ENCODE results near the gene PLN. TPM values are rescaled to one million over a fixed set of nuclear protein-coding genes. Genes with fewer than 3 reads are reported as not detected.
A peak's percentile ranks its signal among the peaks of the same experiment; 100 is the strongest.

The PLN gene
- total RNA-seq, 1 experiment from 2014 or later = not detected

DNA sequence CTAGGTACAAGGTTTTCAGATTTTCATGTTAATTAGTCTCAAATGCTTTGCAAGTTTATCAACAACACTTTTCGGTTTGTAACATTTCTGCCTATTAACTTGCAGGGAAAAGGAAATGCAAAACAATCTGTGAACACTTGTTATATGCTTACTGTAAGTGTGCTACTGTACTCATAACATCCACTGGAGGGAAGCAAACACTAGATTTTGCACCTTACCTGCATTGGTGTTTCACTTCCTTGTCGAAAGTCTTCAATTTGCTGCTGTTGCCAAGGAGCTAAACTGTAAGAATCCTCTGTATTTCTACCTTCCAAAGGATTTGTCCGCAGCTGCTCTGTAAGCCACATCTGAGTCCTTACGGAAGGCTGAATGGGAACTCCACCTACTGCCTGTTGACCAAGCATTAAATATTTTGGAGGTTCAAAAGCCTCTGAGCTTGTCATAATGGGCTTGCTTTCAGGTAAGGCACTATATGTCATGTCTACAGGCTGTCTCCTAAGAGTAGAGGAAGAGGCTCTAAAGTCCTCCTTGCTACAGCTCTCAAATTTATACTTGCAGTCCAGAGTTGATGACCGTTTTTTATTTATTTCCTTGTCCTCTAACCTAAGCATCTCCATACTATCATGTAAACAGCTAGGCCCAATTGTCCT is 17.3 kb downstream of the PLN start:
- in situ Hi-C loops (cut with HindIII; ENCODE audit: low pct_unique_long_range_greater_than_20kb, low sequenced_read_pairs) = no loop called here
- peak; percentile 50 for DNase-seq (ENCODE audit: low read depth, low spot score)

DNA sequence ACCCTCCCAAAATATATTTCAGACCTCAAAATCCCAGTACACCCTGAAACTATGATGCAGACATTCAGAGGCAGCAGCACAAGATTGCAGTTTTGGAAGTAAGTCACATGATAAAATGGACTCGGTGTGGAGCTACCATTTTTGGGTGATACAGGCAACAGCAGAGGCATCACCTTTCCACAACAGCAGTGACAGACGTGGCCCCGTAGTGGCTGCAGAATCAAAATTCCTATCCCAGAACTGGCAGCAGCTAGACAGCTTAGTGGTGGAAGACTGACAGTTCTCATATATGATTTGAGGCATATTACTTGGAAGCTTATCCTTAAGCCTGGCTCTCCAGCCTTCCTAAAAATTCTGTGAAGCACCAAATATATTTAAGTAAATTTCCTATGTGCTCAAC is 19.9 kb downstream of the PLN start:
- no peak for DNase-seq (ENCODE audit: low read depth, low spot score)
- in situ Hi-C loops (cut with HindIII; ENCODE audit: low pct_unique_long_range_greater_than_20kb, low sequenced_read_pairs) = no loop called here

DNA sequence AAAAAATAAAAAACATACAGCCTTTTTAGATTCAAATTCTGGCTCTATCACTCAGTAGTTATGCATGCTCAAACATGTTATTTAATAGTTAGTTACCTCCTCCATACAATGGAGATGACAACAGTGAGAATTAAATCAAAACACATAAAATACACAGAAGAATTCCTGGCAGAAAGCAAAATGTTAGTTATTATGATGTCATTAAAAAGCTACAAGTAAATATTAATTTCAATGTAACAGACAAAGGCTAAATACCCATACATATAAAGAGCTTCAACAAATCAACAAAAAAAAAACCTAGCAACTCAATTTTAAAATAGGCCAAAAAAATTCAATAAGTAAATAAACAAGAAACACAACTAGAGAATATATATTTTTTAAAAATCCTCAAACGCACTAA is 21.4 kb downstream of the PLN start:
- in situ Hi-C loops (cut with HindIII; ENCODE audit: low pct_unique_long_range_greater_than_20kb, low sequenced_read_pairs) = no loop called here
- no peak for DNase-seq (ENCODE audit: low read depth, low spot score)

DNA sequence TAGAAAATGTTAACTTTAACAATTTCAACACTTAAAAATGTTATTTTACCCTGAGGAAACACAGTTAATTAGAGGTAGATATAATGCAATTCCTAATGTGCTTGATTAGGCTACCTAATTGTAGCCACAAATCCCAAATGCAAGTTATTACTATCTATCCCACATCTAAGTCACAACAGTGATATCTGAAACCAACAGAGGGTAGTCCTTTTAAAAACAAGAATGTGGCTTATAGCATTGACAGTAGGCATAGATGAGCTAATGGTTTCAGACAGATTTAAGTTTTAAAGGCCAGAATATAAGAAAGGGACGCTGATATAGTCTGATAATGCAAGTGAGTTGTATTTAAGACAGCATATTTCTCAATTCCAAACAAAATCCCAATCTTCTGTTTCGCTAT is 23.0 kb downstream of the PLN start:
- no peak for DNase-seq (ENCODE audit: low read depth, low spot score)
- in situ Hi-C loops (cut with HindIII; ENCODE audit: low pct_unique_long_range_greater_than_20kb, low sequenced_read_pairs) = no loop called here

DNA sequence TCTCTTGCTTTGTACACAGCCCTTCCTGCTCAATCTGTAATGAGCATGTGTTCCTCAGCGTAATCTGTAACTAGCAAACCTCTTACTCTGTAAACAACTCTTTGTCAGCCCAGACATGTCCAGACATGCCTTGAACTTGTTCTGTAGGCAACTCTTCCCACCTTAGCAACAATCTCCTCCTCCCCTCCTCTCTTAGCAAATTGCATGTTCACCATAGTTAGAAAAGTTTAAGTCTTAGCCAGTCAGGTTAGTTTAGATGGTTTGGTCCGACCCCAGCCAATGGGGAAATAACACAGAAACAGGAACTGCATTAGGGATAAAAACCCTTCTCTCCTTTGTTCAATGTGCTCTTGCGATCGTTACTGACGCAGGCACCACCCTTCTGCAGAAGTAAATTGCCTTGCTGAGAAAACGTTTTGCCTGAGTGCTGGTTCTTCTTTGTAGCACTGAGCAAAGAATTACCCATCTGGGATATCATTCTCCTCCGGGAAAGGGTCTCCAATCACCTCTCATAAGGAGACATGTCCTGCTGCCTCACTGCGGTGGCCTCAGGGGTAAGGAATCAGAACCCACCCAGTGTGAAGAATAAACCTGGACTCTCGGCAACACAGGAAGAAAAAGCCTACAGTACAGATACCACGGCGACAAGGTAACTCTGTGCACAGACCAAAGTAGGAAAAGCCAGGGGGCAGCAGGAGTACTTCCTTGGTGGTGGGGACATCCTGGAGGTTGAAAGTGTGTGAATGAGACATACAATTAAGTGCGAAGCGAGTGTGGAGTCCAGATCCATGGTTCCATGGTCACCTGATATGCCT is 26.2 kb downstream of the PLN start:
- DNase-seq (ENCODE audit: low read depth, low spot score) = peak; percentile 4
- in situ Hi-C loops (cut with HindIII; ENCODE audit: low pct_unique_long_range_greater_than_20kb, low sequenced_read_pairs) = no loop called here

DNA sequence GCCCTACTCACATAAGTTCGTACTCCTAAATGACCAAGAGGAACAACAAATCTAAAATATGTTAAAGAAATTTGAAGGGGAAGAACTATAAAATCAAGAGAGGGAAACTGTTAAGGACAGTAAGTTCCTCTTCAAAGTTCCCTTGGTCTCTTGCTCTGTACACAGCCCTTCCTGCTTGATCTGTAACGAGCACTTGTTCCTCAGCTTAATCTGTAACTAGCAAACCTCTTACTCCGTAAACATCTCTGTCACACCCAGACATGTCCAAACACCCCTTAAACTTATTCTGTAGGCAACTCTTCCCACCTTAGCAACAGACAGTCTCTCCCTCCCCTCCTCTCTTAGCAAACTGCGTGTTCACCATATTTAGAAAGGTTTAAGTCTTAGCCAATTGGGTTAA is 29.9 kb downstream of the PLN start:
- in situ Hi-C loops (cut with HindIII; ENCODE audit: low pct_unique_long_range_greater_than_20kb, low sequenced_read_pairs) = no loop called here

DNA sequence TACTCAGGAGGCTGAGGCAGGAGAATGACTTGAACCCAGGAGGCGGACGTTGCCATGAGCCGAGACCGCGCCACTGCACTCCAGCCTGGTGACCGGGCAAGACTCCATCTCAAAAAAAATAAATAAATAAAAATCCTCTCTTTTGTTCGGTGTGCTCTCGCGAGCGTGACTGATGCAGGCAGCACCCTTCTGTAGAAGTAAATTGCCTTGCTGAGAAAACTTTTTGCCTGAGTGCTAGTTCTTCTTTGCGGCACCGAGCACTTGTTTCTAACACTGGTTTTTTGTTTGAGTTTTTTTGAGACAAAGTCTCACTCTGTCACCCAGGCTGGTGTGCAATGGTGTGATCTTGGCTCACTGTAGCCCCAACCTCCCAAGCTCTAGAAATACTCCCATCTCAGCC is 30.5 kb downstream of the PLN start:
- DNase-seq (ENCODE audit: low read depth, low spot score) = no peak
- in situ Hi-C loops (cut with HindIII; ENCODE audit: low pct_unique_long_range_greater_than_20kb, low sequenced_read_pairs) = no loop called here

More for the DNA sequence above, 29.9 kb downstream of the PLN start:
- DNase-seq (ENCODE audit: low read depth, low spot score) = no peak

DNA sequence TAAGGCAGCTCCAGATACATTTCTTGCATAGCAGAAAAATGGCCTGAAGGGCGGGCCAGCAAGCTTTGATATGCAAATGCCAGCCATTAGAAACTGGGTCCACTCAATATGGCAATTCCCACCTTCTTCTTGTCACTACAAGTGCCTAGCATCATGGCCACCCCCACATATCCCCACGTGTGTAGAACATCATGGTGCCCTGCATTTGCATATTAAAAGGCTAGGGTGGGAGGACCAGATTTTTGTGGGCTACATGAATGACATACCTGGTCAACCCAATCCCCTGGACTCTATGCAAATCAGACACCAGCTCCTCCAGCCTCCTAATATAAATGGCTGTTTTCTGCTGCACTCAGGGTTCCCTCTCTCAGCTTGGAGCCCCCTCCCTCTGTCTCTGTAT is 31.7 kb downstream of the PLN start:
- in situ Hi-C loops (cut with HindIII; ENCODE audit: low pct_unique_long_range_greater_than_20kb, low sequenced_read_pairs) = no loop called here

DNA sequence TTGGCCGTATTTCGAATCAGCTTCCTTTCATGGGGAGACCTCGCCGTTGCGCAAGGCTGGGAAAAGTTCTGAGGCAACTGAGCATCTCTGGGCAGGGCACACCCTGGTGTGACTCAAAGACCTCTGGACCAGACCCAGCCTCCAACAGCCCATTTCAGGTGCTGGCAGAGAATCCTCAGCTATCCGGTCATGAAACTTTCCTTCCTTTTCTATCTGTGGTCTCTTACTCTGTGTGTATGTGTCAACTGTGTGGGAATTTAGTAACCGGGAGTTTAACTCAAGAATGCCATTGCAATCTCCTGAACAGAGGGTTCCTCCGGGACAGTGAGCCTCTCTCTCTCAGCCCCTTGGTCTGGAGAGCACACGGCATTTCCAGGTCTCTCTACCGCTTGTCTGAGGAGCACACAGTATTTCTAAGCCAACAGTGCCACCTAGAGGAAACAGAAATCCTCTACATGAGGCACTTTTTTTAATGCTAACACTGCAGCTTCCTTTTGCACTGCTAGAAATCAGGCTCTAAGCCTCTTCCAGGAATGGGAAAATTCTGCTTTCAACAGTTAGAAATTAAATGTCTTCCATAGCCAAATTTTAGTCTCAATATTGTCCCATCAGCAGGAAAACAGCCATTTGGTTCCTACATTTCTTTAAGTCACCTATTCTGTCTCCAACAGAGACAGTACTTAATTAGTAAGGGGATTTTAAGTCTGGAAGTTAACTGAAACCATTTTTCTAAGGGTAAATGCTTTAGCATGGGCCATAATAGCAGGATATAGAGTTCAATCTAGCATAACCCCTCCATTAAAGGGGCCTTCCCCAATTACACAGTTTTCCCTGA is 32.7 kb downstream of the PLN start:
- peak; percentile 77 for DNase-seq (ENCODE audit: low read depth, low spot score)
- in situ Hi-C loops (cut with HindIII; ENCODE audit: low pct_unique_long_range_greater_than_20kb, low sequenced_read_pairs) = no loop called here

More for the DNA sequence above, 31.7 kb downstream of the PLN start:
- DNase-seq (ENCODE audit: low read depth, low spot score) = no peak

DNA sequence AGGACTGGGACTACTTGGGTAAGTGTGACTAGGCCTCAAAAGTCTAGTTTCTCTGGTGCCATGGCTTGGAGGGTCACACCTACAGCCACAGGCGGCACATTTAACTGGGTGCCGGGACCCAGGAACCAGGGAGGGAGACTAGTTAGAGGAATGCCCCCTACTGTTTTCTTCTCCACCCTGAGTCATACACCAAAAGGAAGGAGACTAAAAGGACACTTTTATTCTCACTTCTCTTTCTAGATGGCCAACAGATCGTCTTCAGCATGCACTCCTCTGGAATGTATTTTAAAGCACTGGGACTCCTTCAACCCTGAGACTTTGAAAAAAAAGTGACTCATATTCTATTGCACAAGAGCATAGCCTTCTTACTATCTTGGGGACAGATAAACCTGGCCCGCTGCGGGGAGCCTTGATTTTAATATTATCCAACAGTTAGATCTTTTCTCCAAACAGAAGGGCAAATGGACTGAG is 33.4 kb downstream of the PLN start:
- peak; percentile 4 for DNase-seq (ENCODE audit: low read depth, low spot score)
- in situ Hi-C loops (cut with HindIII; ENCODE audit: low pct_unique_long_range_greater_than_20kb, low sequenced_read_pairs) = no loop called here

DNA sequence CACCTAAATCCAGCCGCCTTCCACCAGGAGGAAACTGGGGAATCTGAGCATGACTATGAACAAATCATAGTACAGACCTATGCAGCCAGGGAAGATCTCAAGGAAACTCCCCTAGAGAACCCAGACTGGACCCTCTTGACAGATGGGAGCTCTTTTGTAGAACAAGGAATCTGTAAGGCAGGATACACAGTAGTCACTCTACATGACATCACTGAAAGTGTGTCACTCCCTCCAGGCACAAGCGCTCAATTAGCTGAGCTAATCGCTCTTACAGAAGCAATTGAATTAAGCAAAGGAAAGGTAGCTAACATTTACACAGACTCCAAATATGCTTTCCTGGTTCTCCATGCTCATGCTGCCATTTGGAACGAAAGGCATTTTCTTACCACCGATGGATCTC is 36.8 kb downstream of the PLN start:
- in situ Hi-C loops (cut with HindIII; ENCODE audit: low pct_unique_long_range_greater_than_20kb, low sequenced_read_pairs) = no loop called here

DNA sequence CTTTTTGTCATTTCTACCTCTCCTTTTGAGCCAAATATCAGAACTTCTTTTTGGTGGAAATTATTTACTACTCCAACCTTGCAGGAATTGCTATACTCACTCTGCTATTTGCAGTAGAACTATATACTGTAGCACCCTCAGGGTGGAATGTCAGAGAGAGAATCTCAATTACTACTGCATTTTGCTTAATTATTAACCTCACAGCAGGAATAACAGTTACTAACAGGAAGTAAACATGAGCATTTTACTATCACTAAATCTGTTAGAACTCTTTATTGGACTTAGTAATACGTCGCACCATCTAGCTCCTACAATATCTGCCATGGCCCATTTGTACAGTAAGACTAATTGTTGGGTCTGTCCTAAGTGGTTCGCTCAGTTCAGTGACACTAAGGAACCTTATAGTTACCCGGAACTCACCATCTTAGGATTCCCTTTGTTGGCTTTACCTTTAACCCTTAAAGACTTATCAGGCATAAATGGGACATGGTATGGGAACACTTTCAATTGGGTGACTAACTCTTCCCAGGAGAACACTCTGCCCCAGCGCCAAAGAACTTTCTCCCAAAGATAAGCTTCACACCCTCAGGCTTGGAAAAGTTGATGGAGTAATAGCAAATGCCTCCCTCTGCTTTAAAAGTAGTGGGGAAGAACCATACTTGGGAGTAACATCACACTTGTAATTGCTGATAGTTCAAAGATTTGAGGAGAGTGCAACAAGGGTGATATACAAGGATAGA is 38.8 kb downstream of the PLN start:
- DNase-seq (ENCODE audit: low read depth, low spot score) = no peak
- in situ Hi-C loops (cut with HindIII; ENCODE audit: low pct_unique_long_range_greater_than_20kb, low sequenced_read_pairs) = no loop called here

More for the DNA sequence above, 36.8 kb downstream of the PLN start:
- no peak for DNase-seq (ENCODE audit: low read depth, low spot score)

DNA sequence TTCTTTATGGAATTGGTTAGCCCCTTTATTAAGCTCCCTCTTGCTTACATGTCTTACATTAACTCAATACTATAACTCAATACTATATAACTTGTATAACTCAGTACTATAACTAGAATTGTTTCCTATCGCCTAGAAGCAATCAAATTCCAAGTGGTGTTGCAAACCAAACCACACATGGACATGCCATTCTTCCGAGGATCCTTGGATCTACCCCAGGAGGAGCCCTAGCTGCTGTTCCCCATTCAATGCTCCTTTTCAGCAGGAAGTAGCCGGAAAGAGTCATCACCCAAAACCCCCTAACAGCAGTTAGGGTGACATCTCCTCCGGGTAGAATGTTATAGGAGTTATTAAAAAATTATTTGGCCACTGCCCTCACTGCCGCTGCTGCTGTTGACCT is 40.5 kb downstream of the PLN start:
- DNase-seq (ENCODE audit: low read depth, low spot score) = no peak
- in situ Hi-C loops (cut with HindIII; ENCODE audit: low pct_unique_long_range_greater_than_20kb, low sequenced_read_pairs) = no loop called here

DNA sequence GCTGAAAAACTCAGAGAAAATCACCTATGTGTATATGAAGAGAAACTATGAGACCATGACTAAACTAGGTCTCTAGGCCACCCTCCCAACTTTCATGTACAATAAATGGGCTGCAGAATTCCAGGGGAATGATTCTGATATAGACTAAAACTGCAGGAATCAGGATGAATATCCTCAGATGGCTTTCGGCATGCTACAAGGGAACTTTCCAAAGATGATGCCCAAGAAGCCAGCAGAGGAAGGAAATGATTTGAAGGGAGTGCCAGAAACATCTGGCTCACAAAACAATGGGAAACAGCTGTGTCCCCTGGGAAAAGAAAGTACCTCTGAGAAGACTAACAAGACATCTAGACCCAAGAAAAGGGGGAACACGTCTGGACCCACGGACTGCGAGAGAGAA is 41.1 kb downstream of the PLN start:
- no peak for DNase-seq (ENCODE audit: low read depth, low spot score)
- in situ Hi-C loops (cut with HindIII; ENCODE audit: low pct_unique_long_range_greater_than_20kb, low sequenced_read_pairs) = no loop called here

DNA sequence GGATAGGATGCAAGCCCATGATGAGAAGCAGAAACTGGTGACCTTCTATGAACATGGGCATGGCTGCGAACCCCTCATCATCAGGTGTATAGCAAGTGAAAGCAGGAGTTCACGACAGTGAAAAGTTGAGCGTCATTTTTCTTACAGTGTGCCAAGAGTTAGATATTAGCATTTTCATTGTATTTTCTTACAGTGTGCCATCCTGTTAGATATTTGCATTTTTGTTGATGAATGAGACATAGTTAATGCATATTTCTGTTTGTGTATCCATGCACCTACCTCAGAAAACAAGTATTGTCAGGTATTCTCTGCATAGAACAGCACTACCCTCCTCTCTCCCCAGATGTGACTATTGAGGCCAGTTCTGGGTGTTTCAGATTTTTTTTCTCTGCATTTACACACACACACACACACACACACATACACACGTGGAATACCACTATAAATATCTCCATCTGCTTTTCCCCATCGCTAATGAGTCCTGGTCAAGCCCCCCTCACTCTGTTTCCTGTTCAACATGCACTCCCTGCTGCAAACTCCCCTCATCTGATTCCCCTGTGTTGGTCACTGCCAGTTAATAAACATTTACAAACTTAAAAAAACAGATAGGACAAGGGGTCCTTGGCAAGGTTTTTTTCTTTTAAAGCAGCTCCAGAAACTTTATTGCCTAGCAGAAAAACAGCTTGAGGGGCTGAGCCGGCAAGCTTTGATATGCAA is 41.7 kb downstream of the PLN start:
- in situ Hi-C loops (cut with HindIII; ENCODE audit: low pct_unique_long_range_greater_than_20kb, low sequenced_read_pairs) = no loop called here
- DNase-seq (ENCODE audit: low read depth, low spot score) = no peak

DNA sequence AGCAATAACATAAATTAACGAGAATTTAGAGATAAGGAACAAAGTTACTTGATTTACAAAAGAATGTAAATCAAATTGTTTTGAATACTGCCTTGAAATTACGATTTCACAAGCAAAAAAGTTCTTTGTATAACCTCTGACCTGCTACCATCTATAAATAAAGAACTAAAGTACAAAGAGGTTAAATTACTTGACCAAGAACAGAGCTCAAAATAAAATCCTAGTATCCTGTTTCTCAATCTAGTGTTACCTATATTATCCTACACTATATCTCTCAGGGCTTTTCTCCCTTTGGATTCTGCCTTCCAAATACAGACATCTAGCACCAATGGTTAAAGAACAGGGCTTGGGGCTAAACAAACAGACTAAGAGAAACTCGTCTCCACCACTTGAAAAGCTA is 43.8 kb downstream of the PLN start:
- in situ Hi-C loops (cut with HindIII; ENCODE audit: low pct_unique_long_range_greater_than_20kb, low sequenced_read_pairs) = no loop called here
- DNase-seq (ENCODE audit: low read depth, low spot score) = no peak

DNA sequence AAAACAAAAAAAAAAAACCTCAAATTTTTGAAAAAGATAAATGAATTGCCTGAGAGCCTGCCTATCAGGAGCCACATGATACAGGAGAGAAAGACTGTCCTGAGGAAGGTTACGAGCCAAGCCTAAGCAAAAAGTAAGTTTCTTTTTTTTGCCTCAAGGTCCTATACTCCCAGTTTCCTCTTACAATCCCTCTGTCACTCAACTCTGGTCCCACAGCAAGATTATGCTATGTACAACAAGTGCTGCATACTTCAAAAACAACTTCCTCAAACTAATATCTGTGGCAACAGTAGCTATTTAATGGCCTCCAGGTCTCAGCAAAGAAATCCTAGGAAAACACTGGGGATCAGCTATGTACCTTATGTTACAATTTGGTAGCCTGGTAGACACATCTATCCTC is 46.8 kb downstream of the PLN start:
- in situ Hi-C loops (cut with HindIII; ENCODE audit: low pct_unique_long_range_greater_than_20kb, low sequenced_read_pairs) = no loop called here
- DNase-seq (ENCODE audit: low read depth, low spot score) = no peak
